GM12878 (cell line): ENCODE data around the gene MED25. TPM values are rescaled to one million over a fixed set of nuclear protein-coding genes. Genes with fewer than 3 reads are reported as not detected.
A peak's percentile ranks its signal among the peaks of the same experiment; 100 is the strongest.

ENCODE experiments used
- BCLAF1 ChIP-seq: fragments of 450-650 bp; IDR thresholded peaks from 2 replicates; pipeline ENCODE4 v1.6.1; 2017; ENCODE audit warnings: antibody characterized with exemption, mild to moderate bottlenecking, moderate library complexity
- CTCF ChIP-seq, 3 experiments: IDR thresholded peaks in 2 of 3; conservative IDR thresholded peaks in 1 of 3; 2 replicates each; pipeline ENCODE4 v1.5.1; 2011; ENCODE audit warnings: low read depth in 3 of 3, low read length in 3 of 3, mild to moderate bottlenecking in 3 of 3, control low read depth in 2 of 3, moderate library complexity in 2 of 3, inconsistent platforms in 1 of 3, mixed read lengths in 1 of 3; ENCODE audit not compliant: control insufficient read depth in 2 of 3, insufficient read depth in 1 of 3; ENCODE audit errors: extremely low read depth in 1 of 3
- DPF2 ChIP-seq: fragments of 450-650 bp; IDR thresholded peaks from 2 replicates; pipeline ENCODE4 v1.6.1; 2017; ENCODE audit warnings: mild to moderate bottlenecking
- ESRRA ChIP-seq: IDR thresholded peaks from 2 replicates; pipeline ENCODE4 v1.6.1; 2012; ENCODE audit warnings: mild to moderate bottlenecking, low read length, improper control_type of control experiment
- GATAD2B ChIP-seq: fragments of 450-650 bp; conservative IDR thresholded peaks from 2 replicates; pipeline ENCODE4 v1.6.1; 2017; ENCODE audit warnings: low read depth, mild to moderate bottlenecking, moderate library complexity
- HCFC1 ChIP-seq: fragments of 150-350 bp; IDR thresholded peaks from 2 replicates; pipeline ENCODE4 v1.6.1; 2014; ENCODE audit warnings: low read length
- JUND ChIP-seq: IDR thresholded peaks from 2 replicates; pipeline ENCODE4 v1.6.1; 2012; ENCODE audit warnings: low read depth, mild to moderate bottlenecking, low read length, improper control_type of control experiment, moderate library complexity
- MYC ChIP-seq: IDR thresholded peaks from 2 replicates; pipeline ENCODE4 v1.6.1; 2011; ENCODE audit warnings: mild to moderate bottlenecking, low read length, moderate library complexity, inconsistent platforms; ENCODE audit not compliant: insufficient read depth, insufficient replicate concordance, insufficient read length, severe bottlenecking
- NBN ChIP-seq: fragments of 450-650 bp; IDR thresholded peaks from 2 replicates; pipeline ENCODE4 v1.6.1; 2016
- POLR2AphosphoS2 ChIP-seq: IDR thresholded peaks from 2 replicates; pipeline ENCODE4 v1.6.1; 2011; ENCODE audit warnings: low read depth, mild to moderate bottlenecking, low read length, improper control_type of control experiment, moderate library complexity
- SIN3A ChIP-seq: IDR thresholded peaks from 2 replicates; pipeline ENCODE4 v1.6.1; 2012; ENCODE audit warnings: low read depth, low read length, improper control_type of control experiment
- SMAD1 ChIP-seq: fragments of 450-650 bp; IDR thresholded peaks from 2 replicates; pipeline ENCODE4 v1.6.1; 2018; ENCODE audit warnings: mild to moderate bottlenecking, low read depth; ENCODE audit not compliant: partially characterized antibody
- SMARCA5 ChIP-seq: fragments of 450-650 bp; IDR thresholded peaks from 2 replicates; pipeline ENCODE4 v1.6.1; 2017; ENCODE audit warnings: mild to moderate bottlenecking
- SREBF1 ChIP-seq: IDR thresholded peaks from 2 replicates; pipeline ENCODE4 v1.6.1; 2012; ENCODE audit warnings: mild to moderate bottlenecking, low read length
- SRF ChIP-seq, 2 experiments: IDR thresholded peaks; 2 replicates each; pipeline ENCODE4 v1.6.1; 2011; ENCODE audit warnings: low read depth in 2 of 2, low read length in 2 of 2, mild to moderate bottlenecking in 1 of 2, moderate library complexity in 1 of 2
- STAT1 ChIP-seq: fragments of 450-650 bp; conservative IDR thresholded peaks from 2 replicates; pipeline ENCODE4 v1.6.1; 2014; ENCODE audit warnings: antibody characterized with exemption, mild to moderate bottlenecking
- TARDBP ChIP-seq: IDR thresholded peaks from 2 replicates; pipeline ENCODE4 v1.6.1; 2016; ENCODE audit warnings: borderline replicate concordance
- TBL1XR1 ChIP-seq: IDR thresholded peaks from 2 replicates; pipeline ENCODE4 v1.6.1; 2012; ENCODE audit warnings: low read depth, low read length, improper control_type of control experiment
- TCF12 ChIP-seq: IDR thresholded peaks from 2 replicates; pipeline ENCODE4 v1.6.1; 2011; ENCODE audit warnings: low read depth, mild to moderate bottlenecking, low read length
- YY1 ChIP-seq: IDR thresholded peaks from 2 replicates; pipeline ENCODE4 v1.6.1; 2011; ENCODE audit warnings: low read depth, mild to moderate bottlenecking, low read length
- ZNF207 ChIP-seq: fragments of 450-650 bp; IDR thresholded peaks from 2 replicates; pipeline ENCODE4 v1.6.1; 2014; ENCODE audit warnings: antibody characterized with exemption, mild to moderate bottlenecking, borderline replicate concordance
- ZNF687 ChIP-seq: fragments of 450-650 bp; IDR thresholded peaks from 2 replicates; pipeline ENCODE4 v1.6.1; 2017; ENCODE audit warnings: mild to moderate bottlenecking, moderate library complexity
- polyA plus RNA-seq, 11 experiments: library from polyadenylated mRNA; depleted of rRNA in 4 of 11; unstranded in 6 of 11; stranded (reverse) in 5 of 11; fragments of >200 nt; fragmentation: Nextera tagmentation in 4 of 11; fragmentation: Illumina TruSeq in 1 of 11; extraction: Ambion mirVana in 4 of 11; extraction: Trizol in 1 of 11; gene quantifications; 1 replicate in 1 of 11; 2 replicates in 10 of 11; pipeline versions ENCODE4 v1.2.1 to v1.2.3, GENCODE V29; 2011 to 2016; ENCODE audit warnings: inconsistent platforms in 2 of 11, missing spikeins in 2 of 11, low read depth in 1 of 11
- total RNA-seq, 4 experiments: library from RNA; depleted of rRNA in 3 of 4; stranded (reverse); fragments of >200 nt in 3 of 4; fragmentation: Illumina TruSeq in 1 of 4; extraction: Trizol in 1 of 4; gene quantifications; 2 replicates each; pipeline versions ENCODE4 v1.2.1 to v1.2.3, GENCODE V29; 2013 to 2021

MED25 gene
- total and polyA plus RNA-seq, 10 of the 15 experiments (the other 5 are each of a cell fraction or from before 2014, with no cell fraction given) = 3.5 to 53.9 (median 17.1) TPM

- TF ChIP-seq ZNF687 = 0 out of 2 replicates have a peak, but pooled peaks have one; percentile 45
- no peak for TF ChIP-seq CTCF (IDR thresholded peaks at IDR 0.05 in 2 of 3, conservative IDR thresholded peaks at IDR 0.05 in 1 of 3; ENCODE audit: control insufficient read depth in 2 of 3, extremely low read depth in 1 of 3, insufficient read depth in 1 of 3, low read depth in 3 of 3, low read length in 3 of 3)
- 0 out of 2 replicates have a peak, but pooled peaks have one; percentile 61 for TF ChIP-seq DPF2
- TF ChIP-seq SREBF1 = peak; percentile 91
- no peak for TF ChIP-seq POLR2AphosphoS2
- TF ChIP-seq SRF (IDR thresholded peaks at IDR 0.05; ENCODE audit: low read depth in 2 of 2, low read length in 2 of 2) = peak; percentile 24 to 73; a peak in 1 of 4 replicates
- TF ChIP-seq TBL1XR1 = no peak
- TF ChIP-seq HCFC1 = peak; percentile 85
- 0 out of 2 replicates have a peak, but pooled peaks have one; percentile 41 for TF ChIP-seq SIN3A
- TF ChIP-seq BCLAF1 = peak; percentile 88
- peak; percentile 89 for TF ChIP-seq NBN
- no peak for TF ChIP-seq ESRRA
- peak; percentile 68; the same call in 1 of the 2 replicates for TF ChIP-seq STAT1
- no peak for TF ChIP-seq TARDBP
- TF ChIP-seq YY1 = peak; percentile 43
- peak; percentile 90 for TF ChIP-seq ZNF207
- TF ChIP-seq MYC = no peak
- peak; percentile 91 for TF ChIP-seq SMARCA5
- peak; percentile 21 for TF ChIP-seq SMAD1
- peak; percentile 62; the same call in 1 of the 2 replicates for TF ChIP-seq TCF12
- TF ChIP-seq JUND = peak; percentile 98
- peak; percentile 82; the same call in 1 of the 2 replicates for TF ChIP-seq GATAD2B
Observed at GRCh38 chr19:49850487-49851342, 32.6 kb downstream of the MED25 start, which contains the start of gene PTOV1 (continued).
